GM18858 (cell line): ENCODE results near the gene TMEM132D.

Source experiments
- ATAC-seq: cut with Tn5 transposase; IDR thresholded peaks from one replicate; pipeline ENCODE4 v1.9.1; 2021; ENCODE audit not compliant: unreplicated experiment

The TMEM132D gene

DNA sequence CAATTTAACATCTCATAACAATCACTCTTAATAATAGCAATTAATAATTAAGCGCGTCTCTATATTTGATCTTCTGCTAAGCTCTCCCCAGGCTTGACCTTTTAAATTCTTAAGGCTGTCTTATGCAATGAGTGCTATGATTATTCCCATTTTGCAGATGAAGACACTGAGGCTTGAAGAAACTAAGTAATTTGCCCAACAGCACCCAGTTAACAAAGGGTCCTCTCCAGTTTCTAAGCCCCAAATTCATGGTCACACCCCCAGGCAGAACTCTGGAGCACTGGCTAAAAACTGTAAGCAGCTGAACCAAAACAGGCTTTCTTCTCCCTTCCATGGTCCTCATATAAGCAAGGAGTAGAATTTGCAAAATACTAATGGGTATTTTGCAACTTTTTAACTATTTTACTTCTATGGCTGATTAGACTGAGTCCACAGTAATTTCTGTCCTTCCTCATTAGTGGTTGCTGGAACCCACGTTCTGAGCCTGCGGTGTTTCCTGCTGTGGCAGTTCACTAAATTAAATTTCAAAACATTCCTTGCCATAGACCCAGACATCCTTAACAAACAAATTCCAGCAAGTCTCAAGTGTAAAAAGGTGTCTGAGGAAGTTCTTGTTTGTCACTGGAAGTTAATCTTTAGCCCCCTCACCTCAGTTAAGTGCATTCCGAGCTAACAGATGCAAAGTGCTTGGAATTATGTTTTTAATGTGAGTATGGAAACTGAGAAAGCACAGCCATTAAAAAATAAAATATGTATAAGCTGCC, 76.5 kb downstream of the TMEM132D start:
- ATAC-seq, result no peak

DNA sequence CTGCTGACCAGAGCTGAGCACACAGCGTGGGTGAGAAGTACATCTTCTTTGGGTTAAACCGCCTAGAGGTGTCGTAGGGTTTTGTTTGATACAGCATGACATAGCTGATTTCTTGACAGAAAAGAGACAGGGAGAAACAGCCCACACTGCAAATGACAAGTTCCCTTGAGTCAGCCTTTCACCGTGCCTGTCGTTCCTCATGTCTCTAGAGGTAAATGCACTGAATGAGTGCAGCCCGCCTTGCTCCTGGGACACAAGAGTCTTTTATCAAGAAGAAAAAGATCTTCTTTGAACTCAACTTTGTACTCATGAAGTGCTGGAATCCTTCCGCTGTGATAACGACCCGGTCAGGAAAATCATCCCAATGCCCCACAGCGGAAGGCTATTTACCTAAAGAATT, 77.6 kb downstream of the TMEM132D start:
- no peak for ATAC-seq

DNA sequence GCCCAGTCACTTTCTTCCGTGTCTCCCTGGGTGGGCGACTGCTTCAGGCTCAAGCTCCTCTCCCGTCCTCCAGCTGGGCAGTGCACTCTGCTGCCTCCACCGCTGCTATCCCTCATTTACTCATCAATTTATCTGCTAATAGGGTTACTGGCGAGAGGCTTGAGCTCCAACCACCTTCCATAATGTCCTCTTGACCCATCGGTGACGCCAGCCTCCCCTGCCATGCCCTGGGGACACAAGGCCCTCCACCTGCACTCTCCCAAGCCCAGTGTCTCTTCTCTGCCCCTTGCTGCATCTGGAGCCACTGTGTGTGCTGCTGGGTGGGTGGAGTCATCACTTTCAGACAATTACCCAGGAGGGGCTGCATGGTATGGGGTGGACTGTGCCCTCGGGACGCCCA, 78.5 kb downstream of the TMEM132D start:
- no peak for ATAC-seq

DNA sequence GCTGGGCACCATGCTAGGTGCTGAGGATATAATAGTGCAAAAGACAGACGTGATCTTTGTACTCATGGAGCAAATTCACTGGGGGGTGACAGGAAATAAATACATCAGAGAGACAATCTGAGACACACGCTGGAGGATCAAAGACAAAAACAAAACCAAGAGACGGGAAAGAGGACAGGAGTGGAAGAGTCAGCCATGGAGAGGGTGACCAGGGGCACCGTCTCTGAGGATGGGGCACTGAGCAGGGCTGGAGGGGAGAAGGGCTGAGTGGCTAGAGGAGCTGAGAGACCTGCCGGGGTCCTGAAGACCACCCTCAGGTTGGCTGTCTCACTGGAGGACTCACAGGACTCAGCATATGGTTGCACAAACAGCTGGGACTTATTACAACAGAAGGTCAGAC, 81.9 kb downstream of the TMEM132D start:
- ATAC-seq, result no peak

DNA sequence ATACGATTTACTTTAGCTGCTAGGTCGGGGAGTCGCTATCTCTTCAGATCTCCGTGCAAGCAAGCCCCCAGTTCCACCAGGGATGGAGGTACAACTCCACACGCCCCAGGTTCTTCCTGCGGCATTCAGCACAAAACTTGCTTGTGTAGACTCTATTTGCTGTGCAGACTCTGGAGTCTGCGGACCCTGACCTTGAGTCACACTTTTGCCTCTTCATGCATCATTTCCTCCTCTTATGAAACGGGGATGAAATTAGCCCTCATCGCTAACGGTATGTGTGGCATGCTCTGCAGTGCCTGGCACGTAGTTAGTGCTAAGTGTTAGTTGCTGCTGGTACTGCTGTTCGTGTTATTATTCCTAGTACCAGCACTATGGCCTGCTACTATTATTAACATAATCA, 84.4 kb downstream of the TMEM132D start:
- no peak for ATAC-seq

DNA sequence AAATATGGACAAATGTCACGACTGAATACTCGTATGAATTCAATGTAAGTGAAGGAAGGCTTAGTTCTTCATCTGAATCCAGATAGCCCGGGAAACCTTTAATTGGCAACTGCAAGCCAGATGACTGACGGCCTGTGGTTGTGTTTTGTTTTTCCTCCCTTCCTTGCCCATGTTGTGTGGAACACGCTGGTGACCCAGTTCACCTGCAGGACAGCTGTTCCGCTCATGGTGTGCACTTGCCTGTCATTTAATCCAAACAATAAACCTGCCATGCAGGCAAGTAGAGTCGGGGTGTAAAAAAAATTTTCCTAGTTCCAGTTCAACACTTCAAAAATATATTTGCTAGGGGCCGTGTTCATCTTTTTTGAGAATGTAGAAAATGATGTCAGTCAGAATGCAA, 88.0 kb downstream of the TMEM132D start:
- no peak for ATAC-seq

DNA sequence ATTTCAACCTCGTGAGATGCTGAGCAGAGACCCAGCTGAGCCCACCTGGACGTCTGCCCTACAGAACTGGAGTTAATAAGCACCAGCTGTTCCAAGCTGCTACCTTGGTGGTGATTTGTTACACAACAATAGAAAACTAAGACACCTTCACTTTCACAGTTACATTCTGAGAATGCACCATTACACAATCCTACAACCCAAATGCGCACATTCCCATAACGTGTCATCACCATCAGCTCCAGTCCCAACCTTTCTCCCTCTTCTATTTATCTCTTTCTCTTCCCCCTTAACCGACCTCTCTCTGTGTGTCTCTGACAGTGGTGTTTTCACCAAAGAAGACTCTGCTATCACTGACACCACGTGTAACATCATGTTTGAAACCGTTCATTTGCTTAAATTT, 91.9 kb downstream of the TMEM132D start:
- ATAC-seq, result no peak

DNA sequence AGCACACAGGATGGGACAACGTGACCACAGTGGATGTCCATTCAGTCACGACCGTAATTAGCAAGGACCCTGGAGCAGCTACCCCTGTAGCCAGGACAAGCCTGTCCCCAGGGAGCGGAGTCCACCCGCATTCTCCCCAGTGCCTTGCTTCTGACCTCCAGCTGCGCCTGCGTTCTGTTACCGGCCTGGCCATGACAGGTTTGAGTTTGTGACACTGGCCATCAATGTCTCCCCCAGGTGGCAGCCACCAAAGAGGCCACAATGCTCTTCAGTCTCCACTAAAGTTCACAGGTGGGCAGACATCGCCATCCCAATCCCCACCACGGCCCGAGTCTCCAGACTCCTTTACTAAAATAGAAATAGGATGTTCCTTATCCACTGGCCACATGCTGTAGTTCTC, 96.7 kb downstream of the TMEM132D start:
- ATAC-seq, result no peak

DNA sequence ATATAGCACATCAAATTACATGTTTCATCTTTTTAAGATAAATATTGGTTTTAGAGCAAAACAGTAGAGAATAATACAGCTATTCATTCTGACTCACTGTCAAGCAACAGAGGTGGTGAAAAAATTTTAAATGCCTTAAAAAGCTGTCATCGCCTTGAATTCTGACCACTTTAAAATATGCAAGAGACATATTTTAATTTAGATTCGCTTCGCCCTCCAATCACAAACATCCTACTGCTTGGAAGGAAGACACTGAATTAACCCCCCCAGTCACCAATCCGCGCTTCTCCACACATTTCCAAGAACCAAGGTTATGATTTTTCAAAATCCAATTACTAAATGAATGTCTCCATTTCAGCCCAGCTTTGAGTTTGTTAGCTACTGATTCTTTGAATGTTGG, 112.4 kb downstream of the TMEM132D start:
- no peak for ATAC-seq

DNA sequence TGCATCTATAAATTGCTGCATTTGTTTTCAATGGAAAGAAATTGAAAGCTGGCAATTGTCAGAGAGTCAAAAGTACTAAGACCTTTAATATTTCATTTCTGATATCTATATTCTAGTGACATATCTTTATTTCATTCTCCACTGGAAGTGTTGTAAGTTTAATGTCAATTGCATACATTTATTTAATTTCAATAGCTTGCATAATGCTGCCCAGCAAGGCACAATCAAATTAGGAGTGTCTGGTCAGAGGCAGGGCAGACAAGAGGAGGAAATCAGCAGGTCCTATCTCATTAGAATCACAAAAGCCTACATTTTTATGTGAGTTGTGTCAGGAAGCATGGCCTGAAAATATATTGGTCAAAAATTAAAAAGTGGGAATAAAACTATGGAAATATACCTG, 112.9 kb downstream of the TMEM132D start:
- ATAC-seq, result no peak

DNA sequence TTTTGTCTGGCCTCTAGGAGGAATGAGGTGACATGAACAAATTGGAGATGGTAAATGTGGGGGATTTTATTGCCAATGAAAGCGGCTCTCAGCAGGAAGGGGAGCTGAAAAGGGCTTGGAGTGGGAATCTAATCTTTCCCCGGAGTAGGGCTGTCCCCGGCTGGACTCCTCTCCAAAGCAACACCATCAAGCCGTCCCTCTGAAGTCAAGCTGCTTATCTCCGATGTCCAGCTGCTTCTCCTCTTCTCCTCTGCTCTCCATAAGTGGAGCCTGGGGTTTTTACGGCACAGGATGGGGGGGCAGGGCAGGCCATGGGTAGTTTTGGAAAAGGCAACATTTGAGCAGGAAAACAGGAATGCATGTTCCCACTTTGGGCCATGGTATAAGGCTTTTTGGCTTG, 113.5 kb downstream of the TMEM132D start:
- no peak for ATAC-seq

DNA sequence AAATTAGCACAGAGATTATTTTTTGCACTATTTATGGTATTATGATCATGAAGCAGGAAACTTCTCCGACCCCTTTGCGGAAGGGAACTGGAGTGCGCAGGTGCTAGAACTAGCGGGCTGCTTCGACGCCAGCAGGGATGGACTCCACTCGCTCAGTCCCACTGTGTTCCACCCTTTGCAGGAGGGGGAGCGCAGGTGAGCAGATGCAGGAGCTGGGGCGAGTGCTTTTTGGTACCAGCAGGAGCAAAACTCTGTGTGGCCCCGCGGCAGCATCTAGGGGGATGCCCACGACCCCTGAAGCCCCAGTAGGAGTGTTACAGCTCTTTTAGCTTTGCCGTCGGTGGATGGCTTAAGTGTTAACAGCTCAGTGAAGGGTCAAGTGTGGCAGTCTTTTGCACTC, 113.9 kb downstream of the TMEM132D start:
- no peak for ATAC-seq

DNA sequence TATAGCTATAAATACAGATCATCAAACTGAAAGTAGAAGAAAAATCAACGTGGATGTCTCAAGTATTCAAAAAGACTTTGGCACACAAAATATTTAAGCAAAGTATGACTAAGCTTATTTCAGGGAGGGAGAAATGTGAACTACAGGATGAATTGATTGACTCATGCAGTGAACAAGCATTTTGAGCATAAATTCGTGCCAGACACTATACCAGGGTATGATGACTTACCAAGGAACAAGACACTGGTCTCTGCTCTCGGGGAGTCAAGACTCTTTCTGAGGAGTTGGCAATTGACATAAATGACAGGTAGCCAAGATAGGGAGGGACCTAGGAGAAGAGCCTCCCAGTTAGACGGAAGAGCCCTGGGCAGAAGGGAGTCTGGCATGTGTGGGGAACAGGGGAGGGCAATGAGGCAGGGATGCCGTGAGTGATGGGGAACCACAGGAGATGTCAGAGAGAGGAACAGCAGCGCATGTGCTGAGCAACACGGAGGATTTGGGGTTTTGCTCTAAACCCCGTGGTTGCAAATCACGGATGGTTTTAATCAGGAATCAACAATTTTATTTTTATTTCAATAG, 115.2 kb downstream of the TMEM132D start:
- no peak for ATAC-seq

DNA sequence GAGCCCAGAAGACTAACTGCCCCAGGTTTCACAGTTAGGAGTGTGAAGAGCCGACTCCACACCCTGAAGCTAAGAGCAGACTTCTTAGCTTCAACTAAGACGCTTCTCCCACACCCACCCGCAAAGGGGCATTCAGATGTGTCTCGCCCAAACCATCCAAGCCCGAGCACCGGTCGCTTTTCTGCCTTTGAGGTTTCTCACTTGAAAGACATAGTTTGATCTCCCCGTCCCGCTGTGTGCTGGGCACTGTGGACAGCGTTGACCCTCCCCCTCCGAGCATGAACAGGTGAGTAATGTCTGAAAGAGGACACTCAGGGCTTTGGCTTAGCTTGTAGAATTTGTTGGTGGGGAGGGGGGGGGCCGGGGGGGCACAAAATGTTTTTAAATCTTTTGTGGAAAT, 123.8 kb downstream of the TMEM132D start:
- ATAC-seq, result no peak

DNA sequence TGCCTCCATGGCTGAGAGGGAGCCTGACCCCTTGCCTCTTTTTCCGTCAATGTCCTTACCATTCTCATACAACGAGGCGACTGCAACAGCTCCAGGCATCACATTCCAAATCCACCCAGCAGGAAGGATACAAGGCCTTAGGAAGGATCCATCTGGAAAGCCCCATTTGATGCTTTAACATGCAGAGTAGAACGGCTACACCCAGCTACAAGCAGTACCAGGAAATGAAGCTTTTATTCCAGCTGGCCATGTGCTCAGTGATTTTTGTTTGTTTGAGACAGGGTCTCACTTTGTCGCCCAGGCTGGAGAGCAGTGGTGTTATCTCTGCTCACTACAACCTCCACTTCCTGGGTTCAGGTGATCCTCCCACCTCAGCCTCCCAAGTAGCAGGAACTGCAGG, 124.8 kb downstream of the TMEM132D start:
- ATAC-seq, result no peak

DNA sequence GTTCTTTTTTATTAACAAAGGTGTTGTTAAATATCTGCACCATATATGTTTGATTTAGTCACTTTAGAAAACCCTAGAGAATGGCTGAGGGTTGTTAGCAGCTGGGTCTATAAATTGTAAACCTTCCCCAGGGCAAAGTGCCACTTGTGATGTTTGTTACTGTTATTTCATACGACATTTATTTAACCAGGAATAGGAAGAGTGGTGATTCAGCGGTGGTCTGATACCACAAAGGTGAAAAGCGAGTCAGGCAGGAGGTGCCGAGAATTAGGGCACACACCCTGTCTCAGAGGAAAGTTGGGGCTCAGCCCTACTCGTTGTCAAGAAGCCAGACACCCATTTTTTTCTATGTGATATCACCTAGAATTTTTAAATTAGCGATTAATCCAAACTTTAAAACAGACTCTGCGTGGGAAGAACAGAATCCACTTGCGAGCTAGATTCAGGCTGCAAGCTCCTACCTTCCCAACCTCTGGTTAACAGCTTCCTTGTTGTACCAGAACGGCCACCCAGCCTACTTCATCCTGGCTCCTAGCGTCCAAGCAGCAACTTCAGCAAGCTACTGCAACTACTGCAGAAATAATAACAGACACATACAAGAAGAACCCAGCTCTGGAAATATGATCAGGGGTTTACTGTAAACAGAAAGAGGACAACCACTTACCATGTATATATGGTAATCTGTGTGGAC, 126.7 kb downstream of the TMEM132D start:
- ATAC-seq, result no peak

DNA sequence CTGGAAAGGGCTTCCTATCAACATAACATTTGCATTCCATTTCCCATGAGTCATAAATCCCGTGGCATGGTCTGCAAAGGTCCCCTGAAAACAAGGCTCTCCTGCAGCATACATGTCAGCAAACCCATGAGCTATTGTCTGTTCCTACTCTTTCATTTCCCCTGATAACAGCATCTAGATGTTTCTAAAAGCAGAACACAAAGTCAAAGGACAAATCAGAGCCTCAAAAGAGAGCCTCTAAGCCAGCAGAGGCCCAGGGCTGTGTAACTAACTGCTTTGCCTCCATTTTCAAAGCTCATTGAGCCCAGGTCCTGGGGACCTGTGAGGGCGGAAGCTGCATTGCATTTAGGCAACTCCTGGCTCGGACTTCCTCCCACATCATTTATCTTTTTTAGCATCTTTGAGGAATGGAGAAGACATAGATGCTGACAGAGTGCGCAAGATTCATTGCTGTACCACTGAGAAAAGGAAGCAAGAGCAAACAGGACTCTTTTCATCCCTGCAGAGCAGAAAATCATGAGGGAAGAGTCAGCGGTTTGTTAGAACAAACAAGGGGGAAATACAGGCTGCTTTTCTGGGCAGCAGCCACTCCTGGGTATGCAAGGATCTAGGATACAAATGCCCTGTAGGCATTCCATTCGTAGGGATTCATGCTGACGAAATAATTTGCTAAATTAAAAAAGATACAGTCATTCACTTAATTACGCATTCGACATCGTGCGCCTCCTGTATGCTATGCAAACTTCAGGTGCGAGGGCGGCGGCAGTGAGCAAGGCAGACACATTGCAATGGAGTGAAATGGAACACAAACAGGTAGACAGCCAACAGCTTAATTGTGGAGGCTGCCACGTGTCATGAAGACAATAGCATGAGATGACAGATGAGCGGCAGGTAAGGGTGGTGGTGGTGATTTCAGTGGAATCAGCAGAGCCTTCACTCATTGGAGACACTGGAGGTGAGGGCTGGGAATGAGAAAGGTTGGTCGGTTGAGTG, 131.0 kb downstream of the TMEM132D start:
- ATAC-seq, result no peak

DNA sequence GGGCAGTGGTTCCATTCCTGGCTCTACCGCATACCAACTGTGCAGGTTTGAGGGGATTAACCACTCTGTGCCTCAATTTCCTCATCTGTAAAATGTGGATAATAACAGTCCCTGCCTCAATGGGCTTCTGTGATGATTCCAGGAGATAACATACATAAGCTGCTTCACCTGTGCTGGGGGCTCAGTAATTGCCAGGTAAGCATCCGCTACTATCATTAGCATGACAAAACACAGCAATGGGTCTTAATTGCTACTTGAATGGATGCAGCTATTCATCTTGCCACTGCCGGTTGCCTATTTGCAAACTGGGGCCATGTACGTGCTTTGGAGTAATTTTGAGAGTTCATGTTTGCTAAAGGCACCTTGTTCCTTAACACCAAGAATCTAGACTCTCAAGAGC, 132.6 kb downstream of the TMEM132D start:
- ATAC-seq, result no peak

DNA sequence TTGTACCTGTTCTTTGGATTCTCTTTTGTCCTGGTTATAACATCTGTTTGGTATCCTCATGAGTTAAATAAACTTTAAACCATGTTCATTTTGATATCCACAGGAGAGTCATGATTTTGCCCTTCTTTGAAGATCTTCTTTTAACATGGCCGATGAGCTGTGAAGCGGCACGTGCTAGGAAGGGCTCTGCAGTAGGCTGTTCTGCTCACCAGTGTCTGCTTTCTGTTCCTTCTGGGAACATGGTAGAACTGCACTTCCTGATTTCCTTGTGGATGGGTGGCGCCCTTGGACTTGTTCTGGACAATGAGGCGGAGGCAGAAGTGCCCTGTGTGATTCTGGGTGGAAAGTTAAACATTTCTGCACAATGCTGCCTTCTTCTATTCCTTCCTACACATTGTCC, 138.1 kb downstream of the TMEM132D start:
- ATAC-seq, result no peak

DNA sequence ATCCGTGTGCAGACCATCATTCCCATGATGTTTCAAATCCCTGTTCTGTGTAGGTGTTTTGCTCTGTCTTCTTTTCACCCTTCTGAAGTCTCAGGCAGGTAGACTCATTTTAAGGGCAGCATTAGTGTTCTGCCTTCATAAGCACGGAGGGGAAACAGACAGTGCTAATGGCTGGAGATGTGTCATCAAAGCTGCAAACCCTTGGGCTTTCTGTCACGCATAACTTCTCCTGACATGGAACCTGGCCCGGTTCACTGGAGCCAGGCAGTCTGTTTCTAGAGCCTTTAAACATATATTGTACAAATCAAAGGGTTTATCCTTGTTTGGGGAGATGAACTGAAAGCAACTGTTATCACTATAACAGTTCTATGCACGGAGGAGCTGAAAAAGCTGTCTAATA, 141.4 kb downstream of the TMEM132D start:
- ATAC-seq, result no peak

DNA sequence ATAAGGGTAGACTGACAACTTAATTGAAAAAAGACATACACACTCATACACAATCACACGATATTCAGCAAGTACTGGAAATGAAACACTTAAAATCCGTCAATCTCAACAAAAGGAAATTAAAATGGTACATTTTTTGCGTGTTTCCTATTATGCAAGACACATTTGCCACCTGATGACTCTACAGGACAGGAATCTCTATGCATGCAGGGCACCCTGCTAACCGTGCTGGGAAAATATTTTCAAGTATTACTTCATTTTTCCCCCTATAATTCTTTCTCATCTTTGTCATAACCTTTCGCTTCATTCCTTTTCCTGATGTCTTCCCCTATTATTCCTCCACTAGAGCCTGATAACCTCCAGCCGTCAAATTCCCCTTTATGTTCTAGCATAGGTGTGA, 150.2 kb downstream of the TMEM132D start:
- no peak for ATAC-seq
